WTC11 (cell line): ENCODE data around the gene ZSCAN32.

Experiments
- ELF4 ChIP-seq: sonication (generic); formaldehyde crosslinking; IDR thresholded peaks from 2 replicates; pipeline ENCODE4 v1.8.1; 2022; ENCODE audit warnings: low read depth, mild to moderate bottlenecking, moderate library complexity, missing genetic modification reagents
- IRF2 ChIP-seq: sonication (generic); formaldehyde crosslinking; IDR thresholded peaks from 2 replicates; pipeline ENCODE4 v1.8.0; 2022; ENCODE audit warnings: low read depth, missing genetic modification reagents, borderline replicate concordance
- MYBL2 ChIP-seq: sonication (generic); formaldehyde crosslinking; IDR thresholded peaks from 2 replicates; pipeline ENCODE4 v1.8.1; 2023; ENCODE audit warnings: mild to moderate bottlenecking, moderate library complexity, missing genetic modification reagents
- NFE2L1 ChIP-seq: sonication (generic); formaldehyde crosslinking; IDR thresholded peaks from 2 replicates; pipeline ENCODE4 v1.8.1; 2023; ENCODE audit warnings: missing genetic modification reagents
- NR3C1 ChIP-seq: sonication (generic); formaldehyde crosslinking; conservative IDR thresholded peaks from 2 replicates; pipeline ENCODE4 v1.8.1; 2023; ENCODE audit warnings: low read depth, mild to moderate bottlenecking, missing genetic modification reagents
- SMAD3 ChIP-seq: sonication (generic); formaldehyde crosslinking; IDR thresholded peaks from 2 replicates; pipeline ENCODE4 v1.8.0; 2022; ENCODE audit warnings: missing genetic modification reagents, mild to moderate bottlenecking, borderline replicate concordance
- SOX15 ChIP-seq: fragments of 250-450 bp; sonication (Bioruptor Pico); IDR thresholded peaks from 2 replicates; pipeline ENCODE4 v1.9.0; 2021; ENCODE audit warnings: mild to moderate bottlenecking
- TF ChIP-seq, protein P1 (sequence below): fragments of 200-600 bp; IDR thresholded peaks from 2 replicates; pipeline ENCODE4 v1.8.0; 2022; ENCODE audit warnings: antibody characterized with exemption
- TF ChIP-seq, protein P2 (sequence below): sonication (generic); formaldehyde crosslinking; IDR thresholded peaks from 2 replicates; pipeline ENCODE4 v1.8.1; 2022; ENCODE audit warnings: low read depth, missing genetic modification reagents, borderline replicate concordance

DNA sequence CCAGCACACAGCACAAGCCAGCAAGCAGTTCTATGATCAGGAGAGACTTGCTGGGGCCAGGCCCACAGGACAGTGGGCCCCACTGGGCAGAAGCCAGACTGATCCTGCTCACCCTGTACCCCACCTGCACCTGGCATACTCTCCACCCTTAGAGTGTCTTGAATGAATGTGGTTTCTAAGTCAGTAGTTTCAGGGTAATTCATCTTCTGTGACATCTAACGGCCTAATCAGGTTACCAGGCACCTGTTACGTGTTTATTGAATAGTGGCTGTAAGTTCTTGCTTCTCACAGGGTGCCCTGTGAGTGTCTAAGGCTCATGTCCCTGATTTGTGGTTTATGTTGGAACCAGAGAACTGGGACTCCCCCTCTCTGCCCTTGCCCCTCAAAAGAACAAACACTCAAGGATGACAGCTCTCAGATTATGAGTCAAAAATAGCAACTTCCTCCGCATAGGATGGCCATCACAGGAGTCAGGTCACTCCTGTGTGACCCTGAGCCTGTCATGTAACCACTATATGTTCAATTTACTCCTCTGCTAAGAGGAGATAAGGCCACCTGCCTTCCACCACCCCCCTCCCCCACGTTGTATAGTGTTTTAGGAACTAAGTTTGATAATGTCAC is 52.1 kb downstream of the ZSCAN32 start:
- TF ChIP-seq, protein P1, sequence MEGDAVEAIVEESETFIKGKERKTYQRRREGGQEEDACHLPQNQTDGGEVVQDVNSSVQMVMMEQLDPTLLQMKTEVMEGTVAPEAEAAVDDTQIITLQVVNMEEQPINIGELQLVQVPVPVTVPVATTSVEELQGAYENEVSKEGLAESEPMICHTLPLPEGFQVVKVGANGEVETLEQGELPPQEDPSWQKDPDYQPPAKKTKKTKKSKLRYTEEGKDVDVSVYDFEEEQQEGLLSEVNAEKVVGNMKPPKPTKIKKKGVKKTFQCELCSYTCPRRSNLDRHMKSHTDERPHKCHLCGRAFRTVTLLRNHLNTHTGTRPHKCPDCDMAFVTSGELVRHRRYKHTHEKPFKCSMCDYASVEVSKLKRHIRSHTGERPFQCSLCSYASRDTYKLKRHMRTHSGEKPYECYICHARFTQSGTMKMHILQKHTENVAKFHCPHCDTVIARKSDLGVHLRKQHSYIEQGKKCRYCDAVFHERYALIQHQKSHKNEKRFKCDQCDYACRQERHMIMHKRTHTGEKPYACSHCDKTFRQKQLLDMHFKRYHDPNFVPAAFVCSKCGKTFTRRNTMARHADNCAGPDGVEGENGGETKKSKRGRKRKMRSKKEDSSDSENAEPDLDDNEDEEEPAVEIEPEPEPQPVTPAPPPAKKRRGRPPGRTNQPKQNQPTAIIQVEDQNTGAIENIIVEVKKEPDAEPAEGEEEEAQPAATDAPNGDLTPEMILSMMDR: no peak
- TF ChIP-seq IRF2 (no peak), MYBL2 (CRISPR knock-in tag) (no peak), SMAD3 (CRISPR knock-in tag) (no peak), NFE2L1 (CRISPR knock-in tag) (no peak), ELF4 (CRISPR knock-in tag) (no peak), NR3C1 (CRISPR knock-in tag) (no peak), SOX15 (CRISPR knock-in tag) (no peak)
- TF ChIP-seq, protein P2, sequence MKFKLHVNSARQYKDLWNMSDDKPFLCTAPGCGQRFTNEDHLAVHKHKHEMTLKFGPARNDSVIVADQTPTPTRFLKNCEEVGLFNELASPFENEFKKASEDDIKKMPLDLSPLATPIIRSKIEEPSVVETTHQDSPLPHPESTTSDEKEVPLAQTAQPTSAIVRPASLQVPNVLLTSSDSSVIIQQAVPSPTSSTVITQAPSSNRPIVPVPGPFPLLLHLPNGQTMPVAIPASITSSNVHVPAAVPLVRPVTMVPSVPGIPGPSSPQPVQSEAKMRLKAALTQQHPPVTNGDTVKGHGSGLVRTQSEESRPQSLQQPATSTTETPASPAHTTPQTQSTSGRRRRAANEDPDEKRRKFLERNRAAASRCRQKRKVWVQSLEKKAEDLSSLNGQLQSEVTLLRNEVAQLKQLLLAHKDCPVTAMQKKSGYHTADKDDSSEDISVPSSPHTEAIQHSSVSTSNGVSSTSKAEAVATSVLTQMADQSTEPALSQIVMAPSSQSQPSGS: no peak
